WERI-Rb-1 (cell line): ENCODE results near the gene GSX1.

ENCODE experiments used
- DNase-seq: peaks from one replicate; pipeline ENCODE4 v3.0.0-alpha.2; 2020
- H3K27ac ChIP-seq: fragments of 250-450 bp; sonication (Bioruptor Pico); 2 replicates; pipeline ENCODE4 v1.5.1; 2020; ENCODE audit warnings: mild to moderate bottlenecking, moderate library complexity
- H3K27me3 ChIP-seq: fragments of 250-450 bp; sonication (Bioruptor Pico); 2 replicates; pipeline ENCODE4 v1.5.1; 2021; ENCODE audit warnings: mild to moderate bottlenecking, low read depth, moderate library complexity; ENCODE audit not compliant: insufficient read depth, severe bottlenecking
- H3K36me3 ChIP-seq: fragments of 250-450 bp; sonication (Bioruptor Pico); 2 replicates; pipeline ENCODE4 v1.5.1; 2020; ENCODE audit warnings: mild to moderate bottlenecking, moderate library complexity
- H3K4me3 ChIP-seq: 2 replicates; pipeline ENCODE4 v1.5.1; 2011; ENCODE audit warnings: low read depth, mild to moderate bottlenecking, control low read depth, low read length
- H3K9me3 ChIP-seq: fragments of 250-450 bp; sonication (Bioruptor Pico); 2 replicates; pipeline ENCODE4 v1.5.1; 2021; ENCODE audit warnings: mild to moderate bottlenecking, moderate library complexity; ENCODE audit not compliant: severe bottlenecking
- TF ChIP-seq, protein P1 (sequence below): IDR thresholded peaks from 2 replicates; pipeline ENCODE4 v1.5.1; 2011; ENCODE audit warnings: low read depth, mild to moderate bottlenecking, control low read depth, inconsistent platforms, low read length

The GSX1 gene

DNA sequence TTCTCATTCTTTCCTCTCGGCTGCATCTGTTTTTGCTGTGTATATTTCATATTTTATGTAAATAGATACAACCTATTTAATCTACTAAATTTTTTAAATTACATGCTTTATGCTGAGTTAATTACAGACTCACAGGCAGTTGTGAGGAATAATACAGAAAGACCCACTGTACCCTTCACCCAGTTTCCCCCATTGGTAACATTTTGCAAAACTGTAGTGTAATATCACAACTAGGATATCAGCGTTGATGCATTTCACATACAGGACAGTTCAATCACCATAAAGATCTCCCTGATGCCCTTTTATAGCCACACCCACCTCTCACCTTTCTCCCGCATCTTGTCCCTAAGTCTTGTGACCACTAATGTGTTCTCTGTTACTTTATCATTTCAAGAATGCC lies 43.5 kb downstream of the GSX1 start:
- TF ChIP-seq, protein P1, sequence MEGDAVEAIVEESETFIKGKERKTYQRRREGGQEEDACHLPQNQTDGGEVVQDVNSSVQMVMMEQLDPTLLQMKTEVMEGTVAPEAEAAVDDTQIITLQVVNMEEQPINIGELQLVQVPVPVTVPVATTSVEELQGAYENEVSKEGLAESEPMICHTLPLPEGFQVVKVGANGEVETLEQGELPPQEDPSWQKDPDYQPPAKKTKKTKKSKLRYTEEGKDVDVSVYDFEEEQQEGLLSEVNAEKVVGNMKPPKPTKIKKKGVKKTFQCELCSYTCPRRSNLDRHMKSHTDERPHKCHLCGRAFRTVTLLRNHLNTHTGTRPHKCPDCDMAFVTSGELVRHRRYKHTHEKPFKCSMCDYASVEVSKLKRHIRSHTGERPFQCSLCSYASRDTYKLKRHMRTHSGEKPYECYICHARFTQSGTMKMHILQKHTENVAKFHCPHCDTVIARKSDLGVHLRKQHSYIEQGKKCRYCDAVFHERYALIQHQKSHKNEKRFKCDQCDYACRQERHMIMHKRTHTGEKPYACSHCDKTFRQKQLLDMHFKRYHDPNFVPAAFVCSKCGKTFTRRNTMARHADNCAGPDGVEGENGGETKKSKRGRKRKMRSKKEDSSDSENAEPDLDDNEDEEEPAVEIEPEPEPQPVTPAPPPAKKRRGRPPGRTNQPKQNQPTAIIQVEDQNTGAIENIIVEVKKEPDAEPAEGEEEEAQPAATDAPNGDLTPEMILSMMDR, result no peak
- no peak for DNase-seq

DNA sequence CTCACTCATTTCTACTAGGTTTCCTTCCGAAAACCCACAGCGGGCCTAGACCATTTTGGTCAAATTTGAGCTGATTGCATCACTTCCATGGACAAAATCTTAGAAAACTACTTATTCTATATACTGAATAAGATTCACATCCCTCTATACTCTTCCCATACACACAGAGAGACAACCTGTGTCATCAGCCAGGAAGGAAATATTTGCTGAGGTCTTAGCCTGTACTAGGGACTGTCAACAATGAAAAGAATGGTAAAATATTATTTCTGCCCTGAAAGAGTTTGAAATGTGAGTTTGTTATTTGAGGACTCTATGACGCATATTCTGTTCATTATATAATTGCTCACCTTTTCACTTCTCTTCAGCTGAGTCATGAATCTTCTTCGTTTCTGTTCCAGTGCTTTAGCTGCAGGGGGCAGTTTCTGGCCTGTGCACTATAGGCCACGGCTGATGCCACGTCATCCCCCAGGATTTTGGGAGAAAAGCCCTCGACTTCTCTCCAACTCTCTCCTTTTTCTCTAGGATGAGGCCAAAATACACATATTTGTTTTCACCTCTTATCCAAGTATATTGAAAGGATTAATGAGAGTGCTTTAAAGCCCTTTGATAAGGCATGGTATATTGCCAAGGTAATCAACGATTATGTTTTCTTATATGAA lies 47.7 kb downstream of the GSX1 start:
- H3K4me3 ChIP-seq, result no peak overlapping the region
- TF ChIP-seq, protein P1, result no peak
- H3K27me3 ChIP-seq, result peaks cover 96% of the 10 kb centered on the region
- H3K9me3 ChIP-seq, result peaks cover 15% of the 10 kb centered on the region
- H3K27ac ChIP-seq, result no peak overlapping the region
- no peak for DNase-seq
- no peaks in the 10 kb centered on the region for H3K36me3 ChIP-seq

More for the DNA sequence above, 43.5 kb downstream of the GSX1 start:
- Histone ChIP-seq H3K36me3 (no peaks in the 10 kb centered on the region), H3K4me3 (no peak overlapping the region), H3K27me3 (peaks cover 99% of the 10 kb centered on the region), H3K27ac (no peak overlapping the region), H3K9me3 (peaks cover 7% of the 10 kb centered on the region)

DNA sequence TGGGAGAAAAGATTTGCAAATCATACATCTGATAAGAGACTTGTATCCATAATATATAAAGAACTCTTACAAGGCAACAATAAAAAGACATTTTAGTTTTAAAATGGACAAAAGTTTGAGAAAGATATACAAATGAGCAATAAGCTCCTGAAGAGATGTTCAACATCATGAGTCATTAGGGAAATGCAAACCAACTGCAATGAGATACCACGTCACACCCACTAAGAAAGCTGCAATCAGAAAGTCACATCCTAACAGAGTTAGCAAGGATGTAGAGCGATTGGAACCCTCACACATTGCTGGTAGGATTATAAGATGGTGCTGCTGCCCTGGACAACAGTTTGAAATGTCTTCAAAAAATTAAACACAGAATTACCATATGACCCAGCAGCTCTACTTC lies 50.3 kb downstream of the GSX1 start:
- no peaks in the 10 kb centered on the region for H3K36me3 ChIP-seq
- H3K27ac ChIP-seq, result no peak overlapping the region
- H3K9me3 ChIP-seq, result peaks cover 15% of the 10 kb centered on the region
- TF ChIP-seq, protein P1, result no peak
- peaks cover 95% of the 10 kb centered on the region for H3K27me3 ChIP-seq
- H3K4me3 ChIP-seq, result no peak overlapping the region
- no peak for DNase-seq
